OCI-LY1 (cell line): ENCODE measurements around the gene TRIM40.

ENCODE experiments used
- H2AFZ ChIP-seq: fragments of 200-600 bp; sonication (generic), shearing (Covaris generic); 2 replicates; pipeline ENCODE4 v1.6.0; 2014; ENCODE audit warnings: antibody characterized with exemption, mild to moderate bottlenecking, low read length
- H3F3A ChIP-seq: fragments of 200-600 bp; sonication (generic), shearing (Covaris generic); 2 replicates; pipeline ENCODE4 v1.6.0; 2014; ENCODE audit warnings: mild to moderate bottlenecking, antibody characterized with exemption, low read length, moderate library complexity; ENCODE audit not compliant: insufficient read depth
- H3K27ac ChIP-seq: fragments of 200-600 bp; sonication (generic); 2 replicates; pipeline ENCODE4 v1.5.1; 2014; ENCODE audit warnings: low read length, mixed run types, mild to moderate bottlenecking, low read depth; ENCODE audit not compliant: poor library complexity, severe bottlenecking
- H3K27me3 ChIP-seq: fragments of 200-600 bp; sonication (generic); 2 replicates; pipeline ENCODE4 v1.6.0; 2014; ENCODE audit warnings: antibody characterized with exemption, mild to moderate bottlenecking, low read length, moderate library complexity; ENCODE audit not compliant: insufficient read depth
- H3K36me3 ChIP-seq: fragments of 200-600 bp; sonication (generic); 2 replicates; pipeline ENCODE4 v1.6.1; 2014; ENCODE audit warnings: mild to moderate bottlenecking, antibody characterized with exemption, low read length, moderate library complexity, mixed read lengths; ENCODE audit not compliant: insufficient read depth
- H3K4me1 ChIP-seq: fragments of 200-600 bp; sonication (generic); 2 replicates; pipeline ENCODE4 v1.5.1; 2014; ENCODE audit warnings: mild to moderate bottlenecking, low read length, moderate library complexity; ENCODE audit not compliant: insufficient read depth, severe bottlenecking
- H3K4me2 ChIP-seq: fragments of 200-600 bp; sonication (generic), shearing (Covaris generic); 2 replicates; pipeline ENCODE4 v1.6.1; 2014; ENCODE audit warnings: low read length
- H3K4me3 ChIP-seq: fragments of 200-600 bp; sonication (generic); 2 replicates; pipeline ENCODE4 v1.5.1; 2014; ENCODE audit warnings: low read length, low read depth, mild to moderate bottlenecking, mixed read lengths; ENCODE audit not compliant: poor library complexity, severe bottlenecking
- H3K79me2 ChIP-seq: fragments of 200-600 bp; shearing (Covaris generic); 2 replicates; pipeline ENCODE4 v1.6.1; 2016; ENCODE audit warnings: mixed run types, low read length, mixed read lengths; ENCODE audit not compliant: insufficient read depth
- H3K9ac ChIP-seq: fragments of 200-600 bp; sonication (generic), shearing (Covaris generic); 2 replicates; pipeline ENCODE4 v1.6.1; 2014; ENCODE audit warnings: mild to moderate bottlenecking, low read length, mixed read lengths
- H3K9me2 ChIP-seq: fragments of 200-600 bp; sonication (generic), shearing (Covaris generic); 2 replicates; pipeline ENCODE4 v1.6.1; 2014; ENCODE audit warnings: low read depth, mild to moderate bottlenecking, low read length, mixed read lengths
- H3K9me3 ChIP-seq: fragments of 200-600 bp; shearing (Covaris generic); 2 replicates; pipeline ENCODE4 v1.6.1; 2014; ENCODE audit warnings: low read length, mixed read lengths
- H4K20me1 ChIP-seq: fragments of 200-600 bp; sonication (generic), shearing (Covaris generic); 2 replicates; pipeline ENCODE4 v1.6.0; 2016; ENCODE audit warnings: mild to moderate bottlenecking, low read length; ENCODE audit not compliant: insufficient read depth
- CTCF ChIP-seq: fragments of 200-600 bp; sonication (generic), shearing (Covaris generic); IDR thresholded peaks from 2 replicates; pipeline ENCODE4 v1.5.1; 2017; ENCODE audit warnings: mild to moderate bottlenecking, antibody characterized with exemption, low read length, moderate library complexity, mixed read lengths
- EZH2 ChIP-seq: fragments of 200-600 bp; sonication (generic), shearing (Covaris generic); IDR thresholded peaks from 2 replicates; pipeline ENCODE4 v1.8.0; 2017; ENCODE audit warnings: borderline replicate concordance, mixed run types, mild to moderate bottlenecking, antibody characterized with exemption, low read length, moderate library complexity, mixed read lengths

The TRIM40 gene

GRCh38 chr6:30149234-30149633 is 13.3 kb downstream of the TRIM40 start:
- Histone ChIP-seq H3K9me3 (no peaks in the 10 kb centered on the region), H3K9me2 (no peaks in the 10 kb centered on the region), H2AFZ (no peak overlapping the region), H3K4me1 (no peaks in the 10 kb centered on the region), H3K36me3 (no peaks in the 10 kb centered on the region), H3K4me3 (no peak overlapping the region), H3F3A (no peaks in the 10 kb centered on the region), H4K20me1 (no peaks in the 10 kb centered on the region), H3K79me2 (no peaks in the 10 kb centered on the region), H3K4me2 (no peak overlapping the region), H3K27me3 (no peaks in the 10 kb centered on the region; the same call in 1 of the 2 replicates), H3K27ac (no peak overlapping the region), H3K9ac (no peak overlapping the region)
- TF ChIP-seq CTCF (peak; percentile 18; the same call in 1 of the 2 replicates), EZH2 (no peak)

- Histone ChIP-seq H3K9ac (no peak overlapping the region), H3K4me2 (no peak overlapping the region), H3K4me1 (no peaks in the 10 kb centered on the region), H4K20me1 (no peaks in the 10 kb centered on the region), H3K36me3 (no peaks in the 10 kb centered on the region), H3K4me3 (no peak overlapping the region), H3K79me2 (no peaks in the 10 kb centered on the region), H3K27me3 (no peaks in the 10 kb centered on the region; the same call in 1 of the 2 replicates), H3F3A (no peaks in the 10 kb centered on the region), H3K27ac (no peak overlapping the region), H3K9me3 (no peaks in the 10 kb centered on the region), H2AFZ (no peak overlapping the region), H3K9me2 (no peaks in the 10 kb centered on the region)
- TF ChIP-seq CTCF (no peak), EZH2 (no peak)
Observed at GRCh38 chr6:30149858-30150550, 14.1 kb downstream of the TRIM40 start.

- no peaks in the 10 kb centered on the region for H4K20me1 ChIP-seq
- no peaks in the 10 kb centered on the region for H3K9me3 ChIP-seq
- no peak for TF ChIP-seq EZH2
- TF ChIP-seq CTCF, result no peak
- H3K36me3 ChIP-seq, result no peaks in the 10 kb centered on the region
- no peaks in the 10 kb centered on the region for H3K9me2 ChIP-seq
- H3K4me1 ChIP-seq, result no peaks in the 10 kb centered on the region
- no peaks in the 10 kb centered on the region; the same call in none of the 2 replicates for H3K27me3 ChIP-seq
- H3K4me2 ChIP-seq, result no peak overlapping the region
- no peak overlapping the region for H3K9ac ChIP-seq
- H3F3A ChIP-seq, result no peaks in the 10 kb centered on the region
- no peaks in the 10 kb centered on the region for H3K79me2 ChIP-seq
- H3K4me3 ChIP-seq, result no peak overlapping the region
- no peak overlapping the region for H3K27ac ChIP-seq
- H2AFZ ChIP-seq, result no peak overlapping the region
Observed at GRCh38 chr6:30150671-30151395, 14.9 kb downstream of the TRIM40 start.
